Hepatic stellate cell (primary cell): ENCODE measurements around the gene SAMD1.

Experiments
- DNase-seq: peaks from one replicate; pipeline ENCODE4 v3.0.0; 2011; ENCODE audit warnings: low spot score

SAMD1 gene

DNA sequence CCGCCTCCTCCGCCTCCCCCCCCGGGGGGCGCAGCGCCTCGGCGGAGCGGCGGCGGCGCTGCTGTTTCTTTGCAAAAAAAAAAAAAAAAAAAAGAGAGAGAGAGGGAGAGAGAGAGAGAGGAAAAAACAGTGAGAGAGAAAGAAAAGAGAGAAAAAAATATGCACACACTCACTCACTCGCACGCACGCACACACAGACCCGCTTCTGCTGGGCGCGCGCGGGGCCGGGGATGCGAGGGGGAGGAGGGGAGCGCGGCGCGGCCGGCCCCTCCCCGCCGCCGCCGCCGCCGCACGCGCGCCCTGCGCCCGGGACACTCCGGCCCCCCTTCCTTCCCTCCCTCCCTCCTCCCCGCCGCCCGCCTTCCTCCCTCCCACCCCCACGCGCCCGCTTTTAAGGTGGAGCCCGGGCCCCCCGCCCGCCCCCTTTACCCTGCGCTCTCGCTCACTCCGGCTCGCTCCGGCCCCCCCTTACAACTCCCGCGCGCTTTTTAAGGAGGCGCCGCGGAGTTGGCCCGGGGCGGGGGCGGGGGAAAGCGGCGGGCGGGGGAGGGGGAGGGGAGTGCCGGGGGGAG, at the start of gene SAMD1:
Gene SAMD1, minus strand, starts transcription at position 243 of the 572 bp plus-strand sequence.
- peak; percentile 83 for DNase-seq

GRCh38 chr19:14139944-14140343, 49.4 kb upstream of the SAMD1 start:
- DNase-seq: no peak

DNA sequence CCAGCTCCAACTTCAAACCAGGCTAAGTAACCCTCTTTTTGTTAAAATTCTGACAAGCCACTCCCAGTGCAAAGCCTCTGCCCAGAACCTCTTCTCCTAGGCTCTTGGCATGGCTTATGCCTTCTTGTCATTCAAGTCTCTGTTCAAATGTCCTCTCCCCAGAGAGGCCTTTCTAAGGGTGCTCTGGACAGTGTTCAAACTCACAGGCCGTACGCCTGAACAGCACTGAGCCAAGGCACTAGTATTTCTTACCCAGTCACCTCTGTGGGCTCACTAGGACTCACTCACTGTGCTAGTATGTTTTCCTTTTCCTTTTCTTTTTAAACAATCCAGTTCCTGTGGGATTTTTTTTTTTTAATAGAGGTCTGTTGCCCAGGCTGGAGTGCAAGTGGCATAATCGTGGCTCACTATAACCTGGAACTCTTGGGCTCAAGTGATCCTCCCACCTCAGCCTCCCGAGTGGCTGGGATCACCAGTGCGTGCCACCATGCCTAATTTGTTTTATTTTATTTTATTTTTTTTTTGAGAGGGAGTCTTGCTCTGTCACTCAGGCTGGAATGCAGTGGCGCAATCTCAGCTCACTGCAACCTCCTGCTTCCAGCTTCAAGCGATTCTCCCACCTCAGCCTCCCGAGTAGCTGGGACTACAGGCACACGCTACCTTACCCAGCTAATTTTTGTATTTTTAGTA, 48.2 kb upstream of the SAMD1 start:
- peak; percentile 73 for DNase-seq

GRCh38 chr19:14136509-14137281, 46.1 kb upstream of the SAMD1 start, which contains the start of gene ASF1B:
TSS of gene ASF1B (minus strand) at chr19:14136589. CDS start at chr19:14136456, 133 bp downstream.
- peak; percentile 100 for DNase-seq

DNA sequence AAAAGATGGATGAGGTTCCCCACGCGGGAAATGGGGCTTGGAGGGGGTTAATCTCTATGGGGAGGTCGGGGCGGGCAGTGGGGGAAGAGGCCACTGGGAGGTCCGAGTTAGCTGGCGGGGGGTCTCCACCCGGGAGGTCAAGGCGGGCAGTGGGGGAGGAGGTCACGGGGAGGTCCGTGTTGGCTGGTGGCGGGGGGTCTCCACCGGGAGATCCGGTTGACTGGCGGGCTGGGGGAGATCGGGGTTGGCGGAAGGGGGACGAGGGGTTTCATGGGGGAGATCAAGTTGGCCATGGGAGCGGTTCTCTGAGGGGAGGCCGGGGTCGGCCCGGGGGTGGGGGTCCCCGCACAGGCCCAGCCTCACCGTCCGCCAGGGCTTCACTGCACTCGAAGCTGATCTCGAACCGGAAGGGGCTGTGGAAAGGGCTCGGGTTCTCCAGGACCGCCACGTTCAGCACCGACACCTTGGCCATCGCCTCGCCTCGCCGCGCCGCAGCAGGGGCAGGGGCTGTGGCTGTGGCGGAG, 45.5 kb upstream of the SAMD1 start:
- no peak for DNase-seq

DNA sequence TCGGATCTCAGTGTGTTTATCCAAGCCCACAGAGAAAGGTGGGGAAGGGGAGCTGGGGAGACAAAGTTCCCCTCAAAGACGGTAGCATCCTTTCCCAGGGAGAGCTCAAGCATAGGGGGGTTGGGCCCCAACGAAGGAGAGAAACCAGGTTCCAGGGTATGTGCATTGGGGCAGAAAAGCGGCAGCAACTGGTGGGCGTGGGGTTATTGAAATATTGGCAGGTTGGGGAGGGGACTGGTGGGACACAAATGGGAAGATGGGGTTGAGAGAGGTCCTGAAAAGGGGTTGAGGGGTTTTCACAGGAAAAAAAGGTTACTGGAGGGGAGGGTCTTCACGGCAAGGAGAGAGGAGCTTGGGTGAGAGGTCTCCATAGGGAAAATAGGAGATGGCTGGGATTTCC, 44.8 kb upstream of the SAMD1 start:
- DNase-seq: no peak

DNA sequence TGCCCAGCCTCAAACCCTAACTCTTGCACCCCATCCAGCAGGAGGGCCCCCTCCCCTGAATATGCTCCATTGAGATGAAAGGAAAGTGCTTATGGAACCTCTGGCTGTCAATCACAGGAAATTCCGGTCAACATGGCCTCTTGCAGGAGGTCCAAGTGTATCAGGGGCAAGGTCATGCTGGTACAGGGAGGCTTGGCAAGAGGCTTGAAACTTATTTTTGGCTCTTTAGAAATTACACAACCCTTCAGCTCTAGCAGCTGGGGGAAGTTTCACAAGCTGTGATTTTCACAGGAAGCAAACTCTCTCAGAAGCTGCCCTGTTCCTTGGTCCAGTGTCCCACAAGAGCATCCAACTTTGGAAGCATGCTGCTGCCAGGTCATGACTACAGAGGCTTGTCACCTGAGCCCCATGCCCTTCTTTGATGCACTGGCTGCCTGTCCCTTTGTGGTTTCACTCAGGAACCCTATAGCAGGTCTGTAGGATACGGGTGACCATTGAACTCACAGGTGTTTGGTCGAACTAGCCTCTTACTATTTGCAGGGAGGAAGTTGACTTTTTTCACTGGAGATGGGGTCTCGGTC, 37.5 kb upstream of the SAMD1 start:
- no peak for DNase-seq

- DNase-seq: no peak
These were observed 36.6 kb upstream of the SAMD1 start for GRCh38 chr19:14127176-14127575.

DNA sequence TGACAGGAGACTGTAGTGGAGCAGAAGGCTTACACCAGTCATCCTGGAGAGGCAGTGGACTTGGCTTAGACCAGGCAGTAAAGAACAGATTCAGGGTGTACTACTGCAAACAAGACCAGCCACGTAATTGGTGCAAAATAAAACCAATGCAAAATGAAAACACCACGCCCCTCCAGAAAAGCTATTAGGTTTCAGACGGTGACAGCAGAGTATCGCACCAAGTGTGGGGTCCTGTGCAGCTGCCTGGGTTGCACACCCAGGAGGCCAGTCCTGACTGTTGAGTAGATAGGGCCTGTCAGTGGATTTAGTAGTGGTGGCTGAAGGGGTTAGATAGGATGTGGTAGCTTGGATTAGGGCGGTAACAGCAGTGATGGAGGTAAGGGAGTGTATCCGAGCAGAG, 32.4 kb upstream of the SAMD1 start:
- DNase-seq: no peak

GRCh38 chr19:14120497-14120780, 29.9 kb upstream of the SAMD1 start:
- no peak for DNase-seq

- DNase-seq: no peak
These were observed 29.3 kb upstream of the SAMD1 start for GRCh38 chr19:14119644-14120496.

GRCh38 chr19:14119146-14119545, 28.6 kb upstream of the SAMD1 start:
- DNase-seq: no peak

- no peak for DNase-seq
These were observed 27.9 kb upstream of the SAMD1 start for GRCh38 chr19:14118165-14119051.

DNA sequence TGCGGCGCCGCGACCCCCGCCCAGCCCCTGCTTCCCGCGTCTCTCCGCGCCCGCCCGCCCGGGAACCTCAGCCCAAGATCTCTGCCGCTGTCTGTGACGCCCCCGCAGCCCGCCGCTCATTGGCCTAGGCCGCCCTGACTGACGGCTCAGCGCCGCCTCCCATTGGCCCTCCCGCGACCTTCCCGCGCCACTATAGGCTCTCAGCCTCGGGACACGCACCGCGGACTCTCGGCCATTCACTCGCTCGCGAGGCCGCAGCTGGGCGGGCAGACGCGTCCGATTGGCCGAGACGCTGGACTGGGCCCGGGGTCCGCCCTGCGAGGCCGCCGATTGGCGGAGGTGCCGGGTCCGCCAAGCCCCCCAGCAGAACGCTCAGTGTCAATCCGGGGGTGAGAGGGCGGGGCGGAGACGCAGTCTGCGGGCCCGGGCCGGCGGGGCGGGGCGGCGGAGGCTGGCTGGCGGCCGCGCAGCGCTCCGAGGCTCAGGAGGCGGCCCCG, 27.2 kb upstream of the SAMD1 start, which contains the start of gene PRKACA:
Gene PRKACA, minus strand, starts transcription at position 95 of the 497 bp plus-strand sequence. CDS start 215 bp downstream, outside the sequence.
- DNase-seq: peak; percentile 100

- no peak for DNase-seq
These were observed 26.5 kb upstream of the SAMD1 start for GRCh38 chr19:14116918-14117578.

GRCh38 chr19:14116525-14116917, 26.0 kb upstream of the SAMD1 start:
- DNase-seq: no peak

GRCh38 chr19:14115756-14116155, 25.2 kb upstream of the SAMD1 start:
- no peak for DNase-seq

- peak; percentile 54 for DNase-seq
These were observed 24.3 kb upstream of the SAMD1 start for GRCh38 chr19:14114854-14115253.

- DNase-seq: no peak
These were observed 23.9 kb upstream of the SAMD1 start for GRCh38 chr19:14114439-14114838.
